K562 (cell line): Measurements from ENCODE around the gene USP5. TPM values are rescaled to one million over a fixed set of nuclear protein-coding genes. Genes with fewer than 3 reads are reported as not detected.

Experiments used
- FOXK1 ChIP-seq: sonication (generic); formaldehyde crosslinking; IDR thresholded peaks from 2 replicates; pipeline ENCODE4 v1.8.0; 2022; ENCODE audit warnings: missing genetic modification reagents, mild to moderate bottlenecking, borderline replicate concordance
- MAFK ChIP-seq: IDR thresholded peaks from 2 replicates; pipeline ENCODE4 v1.6.1; 2011; ENCODE audit warnings: low read length, improper control_type of control experiment
- MCM5 ChIP-seq: fragments of 450-650 bp; IDR thresholded peaks from 2 replicates; pipeline ENCODE4 v1.6.1; 2016; ENCODE audit warnings: low read depth
- NBN ChIP-seq: fragments of 450-650 bp; IDR thresholded peaks from 2 replicates; pipeline ENCODE4 v1.6.1; 2016; ENCODE audit warnings: low read depth, mild to moderate bottlenecking
- NR2C1 ChIP-seq, 2 experiments: fragments of 450-650 bp; IDR thresholded peaks; 2 replicates each; pipeline ENCODE4 v1.6.1; 2017; ENCODE audit warnings: mild to moderate bottlenecking in 2 of 2, antibody characterized with exemption in 1 of 2, inconsistent platforms in 1 of 2, missing compliant biosample characterization in 1 of 2, missing genetic modification characterization in 1 of 2
- PHB2 ChIP-seq: fragments of 450-650 bp; IDR thresholded peaks from 2 replicates; pipeline ENCODE4 v1.6.1; 2017; ENCODE audit warnings: low read depth
- PHF8 ChIP-seq: fragments of 200-600 bp; sonication (generic); IDR thresholded peaks from 2 replicates; pipeline ENCODE4 v1.6.1; 2012; ENCODE audit warnings: mixed run types, mild to moderate bottlenecking, inconsistent platforms, low read length, moderate library complexity, borderline replicate concordance
- POLR3G ChIP-seq: IDR thresholded peaks from 2 replicates; pipeline ENCODE4 v1.6.1; 2011; ENCODE audit not compliant: insufficient read length, insufficient replicate concordance; ENCODE audit errors: extremely low read depth
- ZNF561 ChIP-seq: fragments of 450-650 bp; formaldehyde crosslinking; conservative IDR thresholded peaks from 2 replicates; pipeline ENCODE4 v1.4.0; 2020; ENCODE audit warnings: mild to moderate bottlenecking, moderate library complexity
- polyA plus RNA-seq, 8 experiments: library from polyadenylated mRNA; depleted of rRNA in 4 of 8; stranded (reverse) in 5 of 8; unstranded in 3 of 8; fragments of >200 nt; fragmentation: Nextera tagmentation in 2 of 8; fragmentation: Illumina TruSeq in 1 of 8; extraction: Ambion mirVana in 2 of 8; extraction: Trizol in 1 of 8; gene quantifications; 2 replicates each; pipeline versions ENCODE4 v1.2.1 to v1.2.3, GENCODE V29; 2011 to 2014; ENCODE audit warnings: inconsistent platforms in 1 of 8, missing spikeins in 1 of 8
- total RNA-seq, 7 experiments: library from RNA; depleted of rRNA in 6 of 7; stranded (reverse); fragments of >200 nt in 6 of 7; fragmentation: Illumina TruSeq in 2 of 7; extraction: Trizol in 2 of 7; gene quantifications; 2 replicates each; pipeline versions ENCODE4 v1.2.1 to v1.2.3, GENCODE V29; 2011 to 2021; ENCODE audit warnings: low replicate concordance in 1 of 7
- TF ChIP-seq, protein P1 (sequence below), 2 experiments: fragments of 450-650 bp; formaldehyde crosslinking in 1 of 2; IDR thresholded peaks; 2 replicates each; pipeline versions ENCODE4 v1.4.0 to v1.6.1; 2014 to 2020; ENCODE audit warnings: mild to moderate bottlenecking in 2 of 2, borderline replicate concordance in 1 of 2, low read depth in 1 of 2
- TF ChIP-seq, protein P2 (sequence below): fragments of 200-800 bp; sonication (Bioruptor generic); IDR thresholded peaks from 2 replicates; pipeline ENCODE4 v1.6.1; 2017; ENCODE audit warnings: missing genetic modification characterization, missing compliant biosample characterization
- TF ChIP-seq, protein P3 (sequence below): fragments of 450-650 bp; IDR thresholded peaks from 2 replicates; pipeline ENCODE4 v1.6.1; 2016
- TF ChIP-seq, protein P4 (sequence below): fragments of 250-450 bp; sonication (Bioruptor Pico); IDR thresholded peaks from 2 replicates; pipeline ENCODE4 v1.5.0; 2021; ENCODE audit warnings: mild to moderate bottlenecking, borderline replicate concordance

The USP5 gene
- total and polyA plus RNA-seq, 9 of the 15 experiments (the other 6 are each of a cell fraction or from before 2014, with no cell fraction given) = 1.4 to 107 (median 48.6) TPM

DNA sequence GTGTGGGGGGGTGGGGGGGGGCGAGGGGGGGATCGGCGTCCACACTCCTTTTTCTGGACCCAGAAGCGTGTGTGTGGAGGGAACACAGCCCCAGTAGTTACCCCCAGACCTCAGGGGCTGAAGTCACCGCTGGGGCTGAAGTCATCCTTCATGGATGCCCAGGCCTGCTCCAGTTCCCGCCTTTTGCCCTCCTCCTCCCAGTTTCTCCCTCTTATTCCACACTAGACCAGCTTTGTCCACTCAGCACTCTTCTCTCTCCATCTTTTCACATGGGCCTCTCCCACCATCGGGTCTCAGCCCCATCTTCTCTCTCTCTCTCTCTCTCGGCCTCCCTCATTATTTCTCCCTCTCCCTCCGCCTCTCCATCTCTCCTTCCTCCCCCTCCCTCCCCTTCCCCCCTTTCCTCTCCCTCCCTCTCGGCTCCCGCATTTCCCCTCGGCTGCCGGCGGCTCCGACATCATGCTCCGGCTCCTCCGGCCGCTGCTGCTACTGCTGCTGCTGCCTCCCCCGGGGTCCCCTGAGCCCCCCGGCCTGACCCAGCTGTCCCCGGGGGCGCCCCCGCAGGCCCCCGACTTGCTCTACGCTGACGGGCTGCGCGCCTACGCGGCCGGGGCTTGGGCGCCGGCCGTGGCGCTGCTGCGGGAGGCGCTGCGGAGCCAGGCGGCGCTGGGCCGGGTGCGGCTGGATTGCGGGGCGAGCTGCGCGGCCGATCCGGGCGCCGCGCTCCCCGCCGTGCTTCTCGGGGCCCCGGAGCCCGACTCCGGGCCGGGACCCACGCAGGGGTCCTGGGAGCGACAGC is 23.8 kb upstream of the USP5 start, which contains the start of gene P3H3 (continued):
- TF ChIP-seq, protein P1, sequence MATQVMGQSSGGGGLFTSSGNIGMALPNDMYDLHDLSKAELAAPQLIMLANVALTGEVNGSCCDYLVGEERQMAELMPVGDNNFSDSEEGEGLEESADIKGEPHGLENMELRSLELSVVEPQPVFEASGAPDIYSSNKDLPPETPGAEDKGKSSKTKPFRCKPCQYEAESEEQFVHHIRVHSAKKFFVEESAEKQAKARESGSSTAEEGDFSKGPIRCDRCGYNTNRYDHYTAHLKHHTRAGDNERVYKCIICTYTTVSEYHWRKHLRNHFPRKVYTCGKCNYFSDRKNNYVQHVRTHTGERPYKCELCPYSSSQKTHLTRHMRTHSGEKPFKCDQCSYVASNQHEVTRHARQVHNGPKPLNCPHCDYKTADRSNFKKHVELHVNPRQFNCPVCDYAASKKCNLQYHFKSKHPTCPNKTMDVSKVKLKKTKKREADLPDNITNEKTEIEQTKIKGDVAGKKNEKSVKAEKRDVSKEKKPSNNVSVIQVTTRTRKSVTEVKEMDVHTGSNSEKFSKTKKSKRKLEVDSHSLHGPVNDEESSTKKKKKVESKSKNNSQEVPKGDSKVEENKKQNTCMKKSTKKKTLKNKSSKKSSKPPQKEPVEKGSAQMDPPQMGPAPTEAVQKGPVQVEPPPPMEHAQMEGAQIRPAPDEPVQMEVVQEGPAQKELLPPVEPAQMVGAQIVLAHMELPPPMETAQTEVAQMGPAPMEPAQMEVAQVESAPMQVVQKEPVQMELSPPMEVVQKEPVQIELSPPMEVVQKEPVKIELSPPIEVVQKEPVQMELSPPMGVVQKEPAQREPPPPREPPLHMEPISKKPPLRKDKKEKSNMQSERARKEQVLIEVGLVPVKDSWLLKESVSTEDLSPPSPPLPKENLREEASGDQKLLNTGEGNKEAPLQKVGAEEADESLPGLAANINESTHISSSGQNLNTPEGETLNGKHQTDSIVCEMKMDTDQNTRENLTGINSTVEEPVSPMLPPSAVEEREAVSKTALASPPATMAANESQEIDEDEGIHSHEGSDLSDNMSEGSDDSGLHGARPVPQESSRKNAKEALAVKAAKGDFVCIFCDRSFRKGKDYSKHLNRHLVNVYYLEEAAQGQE (IDR thresholded peaks at IDR 0.05; ENCODE audit: borderline replicate concordance) = peak; percentile 26; the same call in 1 of the 2 replicates
- TF ChIP-seq, protein P1 (CRISPR knock-in tag; IDR thresholded peaks at IDR 0.05; ENCODE audit: low read depth) = no peak
- TF ChIP-seq PHB2 (no peak), POLR3G (no peak), NBN (0 out of 2 replicates have a peak, but pooled peaks have one; percentile 17), NR2C1 (IDR thresholded peaks at IDR 0.05) (no peak), NR2C1 (tag; IDR thresholded peaks at IDR 0.05) (no peak), ZNF561 (CRISPR knock-in tag) (no peak), FOXK1 (CRISPR knock-in tag) (no peak), PHF8 (peak; percentile 34; the same call in 1 of the 2 replicates), MCM5 (no peak), MAFK (0 out of 2 replicates have a peak, but pooled peaks have one; percentile 14)
- TF ChIP-seq, protein P2, sequence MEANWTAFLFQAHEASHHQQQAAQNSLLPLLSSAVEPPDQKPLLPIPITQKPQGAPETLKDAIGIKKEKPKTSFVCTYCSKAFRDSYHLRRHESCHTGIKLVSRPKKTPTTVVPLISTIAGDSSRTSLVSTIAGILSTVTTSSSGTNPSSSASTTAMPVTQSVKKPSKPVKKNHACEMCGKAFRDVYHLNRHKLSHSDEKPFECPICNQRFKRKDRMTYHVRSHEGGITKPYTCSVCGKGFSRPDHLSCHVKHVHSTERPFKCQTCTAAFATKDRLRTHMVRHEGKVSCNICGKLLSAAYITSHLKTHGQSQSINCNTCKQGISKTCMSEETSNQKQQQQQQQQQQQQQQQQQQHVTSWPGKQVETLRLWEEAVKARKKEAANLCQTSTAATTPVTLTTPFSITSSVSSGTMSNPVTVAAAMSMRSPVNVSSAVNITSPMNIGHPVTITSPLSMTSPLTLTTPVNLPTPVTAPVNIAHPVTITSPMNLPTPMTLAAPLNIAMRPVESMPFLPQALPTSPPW (CRISPR knock-in tag) = peak; percentile 76
- TF ChIP-seq, protein P3, sequence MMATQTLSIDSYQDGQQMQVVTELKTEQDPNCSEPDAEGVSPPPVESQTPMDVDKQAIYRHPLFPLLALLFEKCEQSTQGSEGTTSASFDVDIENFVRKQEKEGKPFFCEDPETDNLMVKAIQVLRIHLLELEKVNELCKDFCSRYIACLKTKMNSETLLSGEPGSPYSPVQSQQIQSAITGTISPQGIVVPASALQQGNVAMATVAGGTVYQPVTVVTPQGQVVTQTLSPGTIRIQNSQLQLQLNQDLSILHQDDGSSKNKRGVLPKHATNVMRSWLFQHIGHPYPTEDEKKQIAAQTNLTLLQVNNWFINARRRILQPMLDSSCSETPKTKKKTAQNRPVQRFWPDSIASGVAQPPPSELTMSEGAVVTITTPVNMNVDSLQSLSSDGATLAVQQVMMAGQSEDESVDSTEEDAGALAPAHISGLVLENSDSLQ = no peak
- TF ChIP-seq, protein P4, sequence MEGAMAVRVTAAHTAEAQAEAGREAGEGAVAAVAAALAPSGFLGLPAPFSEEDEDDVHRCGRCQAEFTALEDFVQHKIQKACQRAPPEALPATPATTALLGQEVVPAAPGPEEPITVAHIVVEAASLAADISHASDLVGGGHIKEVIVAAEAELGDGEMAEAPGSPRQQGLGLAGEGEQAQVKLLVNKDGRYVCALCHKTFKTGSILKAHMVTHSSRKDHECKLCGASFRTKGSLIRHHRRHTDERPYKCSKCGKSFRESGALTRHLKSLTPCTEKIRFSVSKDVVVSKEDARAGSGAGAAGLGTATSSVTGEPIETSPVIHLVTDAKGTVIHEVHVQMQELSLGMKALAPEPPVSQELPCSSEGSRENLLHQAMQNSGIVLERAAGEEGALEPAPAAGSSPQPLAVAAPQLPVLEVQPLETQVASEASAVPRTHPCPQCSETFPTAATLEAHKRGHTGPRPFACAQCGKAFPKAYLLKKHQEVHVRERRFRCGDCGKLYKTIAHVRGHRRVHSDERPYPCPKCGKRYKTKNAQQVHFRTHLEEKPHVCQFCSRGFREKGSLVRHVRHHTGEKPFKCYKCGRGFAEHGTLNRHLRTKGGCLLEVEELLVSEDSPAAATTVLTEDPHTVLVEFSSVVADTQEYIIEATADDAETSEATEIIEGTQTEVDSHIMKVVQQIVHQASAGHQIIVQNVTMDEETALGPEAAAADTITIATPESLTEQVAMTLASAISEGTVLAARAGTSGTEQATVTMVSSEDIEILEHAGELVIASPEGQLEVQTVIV (CRISPR knock-in tag) = no peak
